HG03558 (cell line): ENCODE measurements around the gene KCND3.
"Not testable (repeated sequence)": the region's sequence is repeated elsewhere in the genome, so short reads cannot be mapped to it uniquely, and the experiment has no call there.

Experiments used
- ATAC-seq: cut with Tn5 transposase; IDR thresholded peaks from one replicate; pipeline ENCODE4 v1.9.1; 2021; ENCODE audit warnings: moderate number of reproducible peaks; ENCODE audit not compliant: unreplicated experiment; ENCODE audit errors: extremely low read depth

KCND3 gene

DNA sequence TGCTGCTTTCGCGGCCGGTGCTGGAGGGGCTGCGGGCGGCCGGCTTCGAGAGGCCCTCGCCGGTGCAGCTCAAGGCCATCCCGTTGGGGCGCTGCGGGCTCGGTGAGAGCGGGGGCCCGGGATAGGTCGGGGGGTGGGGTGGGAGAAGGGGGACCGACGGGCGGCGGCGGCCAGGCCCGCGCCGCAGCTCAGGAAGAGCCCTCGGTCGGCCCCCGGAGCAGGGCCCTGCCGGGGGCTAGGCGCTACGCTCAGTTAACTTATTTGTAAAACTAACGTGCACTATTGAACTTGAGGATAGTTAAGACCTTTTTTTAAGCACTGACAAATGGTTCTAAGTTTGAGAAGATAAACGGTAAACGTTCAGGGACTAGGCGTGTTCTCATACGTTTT is 233.3 kb downstream of the KCND3 start:
- no peak for ATAC-seq

DNA sequence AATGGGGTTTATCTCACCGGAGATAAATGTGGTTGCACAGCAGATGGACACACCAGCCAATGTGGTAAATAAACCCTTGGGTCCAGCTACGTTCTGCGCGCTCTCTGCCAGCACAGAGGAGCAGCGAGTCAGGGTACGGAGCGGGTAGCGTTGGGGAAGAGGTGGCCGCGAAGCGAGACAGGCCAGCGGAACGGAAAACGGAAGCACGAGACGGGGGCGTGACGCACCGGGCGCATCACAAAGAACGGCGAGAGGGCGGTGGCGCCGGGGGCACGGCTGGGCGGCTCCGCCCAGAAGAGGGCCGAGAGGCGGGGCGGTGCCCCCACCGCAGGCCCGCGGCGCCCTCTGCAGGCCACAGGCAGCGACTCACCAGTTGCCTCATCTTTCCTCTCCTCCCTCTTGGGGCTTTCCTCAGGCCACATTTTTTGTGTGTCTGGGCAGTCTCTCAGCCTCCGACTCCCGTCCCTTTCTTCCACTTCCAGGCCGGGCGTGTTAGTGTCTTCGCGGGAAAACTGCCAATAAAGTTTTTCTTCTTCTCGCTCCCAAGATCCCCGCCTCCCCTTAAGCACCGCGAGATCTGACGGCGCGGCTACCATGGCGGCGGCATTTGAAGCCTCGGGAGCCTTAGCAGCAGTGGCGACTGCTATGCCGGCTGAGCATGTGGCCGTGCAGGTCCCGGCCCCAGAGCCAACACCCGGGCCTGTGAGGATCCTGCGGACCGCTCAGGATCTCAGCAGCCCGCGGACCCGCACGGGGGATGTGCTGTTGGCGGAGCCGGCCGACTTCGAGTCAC is 233.9 kb downstream of the KCND3 start, which contains the start of gene DDX20:
Gene DDX20 (plus strand): TSS at position 571 of the 793 bp plus-strand sequence. CDS start 24 bp downstream, at position 595.
- ATAC-seq, result peak; percentile 77

DNA sequence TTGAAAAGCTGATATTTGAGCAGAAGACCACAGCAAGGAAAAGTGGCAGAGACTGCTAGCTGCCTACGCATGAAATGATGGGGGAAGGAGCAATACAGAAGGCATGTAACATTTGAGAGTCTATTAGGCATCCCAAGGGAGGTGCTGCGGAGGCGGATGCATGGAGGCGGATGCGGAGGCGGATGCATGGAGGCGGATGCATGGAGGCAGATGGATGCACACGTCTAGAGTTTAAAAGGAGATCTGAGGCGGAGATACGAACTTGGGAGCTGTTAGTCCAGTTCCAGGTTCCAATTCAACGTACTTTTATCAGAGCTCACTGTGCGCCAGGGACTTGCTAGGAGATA is 234.5 kb downstream of the KCND3 start:
- ATAC-seq, result no peak

DNA sequence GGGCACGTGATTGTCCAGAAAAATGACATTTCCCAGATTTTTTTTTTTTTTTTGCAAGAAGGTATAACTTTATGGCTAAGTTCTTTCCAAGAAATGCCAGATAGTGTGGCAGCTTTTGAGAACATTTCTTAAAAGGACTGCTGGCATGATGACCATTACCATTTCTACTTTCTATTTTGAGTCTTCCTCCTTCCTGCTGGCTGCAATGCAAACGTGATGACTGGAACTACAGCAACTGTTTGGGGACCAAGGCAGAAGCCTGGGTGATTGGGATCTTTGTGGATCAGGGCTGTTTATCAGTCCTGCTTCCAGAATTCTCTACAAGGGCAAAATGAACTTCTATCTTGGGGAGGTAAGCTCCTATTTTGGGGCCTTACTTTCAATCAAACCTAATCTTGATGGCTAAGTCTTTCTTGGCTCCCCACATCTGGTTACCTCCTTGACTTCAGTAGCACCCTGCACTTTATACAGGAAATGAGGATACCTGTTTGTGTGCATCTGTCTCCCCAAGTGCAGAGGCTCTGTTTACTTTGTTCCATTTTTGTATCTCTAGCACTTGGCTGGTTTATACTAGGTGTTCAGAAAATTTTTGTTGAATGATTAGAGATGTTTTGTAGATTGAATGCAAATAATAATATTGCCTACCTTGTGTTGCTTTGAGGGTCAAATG is 237.4 kb downstream of the KCND3 start:
- no peak for ATAC-seq

DNA sequence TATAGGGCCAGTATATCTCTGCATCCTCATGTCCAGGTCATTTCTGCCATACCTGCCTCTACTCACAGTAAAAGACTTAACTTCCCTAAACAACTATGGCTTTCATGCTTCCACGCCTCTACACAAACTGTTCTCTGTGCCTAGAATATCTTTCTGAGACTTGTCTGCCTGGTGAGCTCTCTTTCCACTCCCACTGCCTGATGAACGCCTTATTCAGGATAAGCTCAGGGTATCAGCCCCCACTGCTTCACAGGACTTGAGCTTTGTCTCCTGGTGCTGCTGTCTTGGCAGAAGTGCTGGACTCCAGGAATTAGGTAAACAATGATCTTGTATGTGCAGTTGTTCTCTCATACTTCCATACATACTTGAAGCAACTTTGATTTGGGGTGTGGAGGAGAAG is 238.6 kb downstream of the KCND3 start:
- no peak for ATAC-seq

DNA sequence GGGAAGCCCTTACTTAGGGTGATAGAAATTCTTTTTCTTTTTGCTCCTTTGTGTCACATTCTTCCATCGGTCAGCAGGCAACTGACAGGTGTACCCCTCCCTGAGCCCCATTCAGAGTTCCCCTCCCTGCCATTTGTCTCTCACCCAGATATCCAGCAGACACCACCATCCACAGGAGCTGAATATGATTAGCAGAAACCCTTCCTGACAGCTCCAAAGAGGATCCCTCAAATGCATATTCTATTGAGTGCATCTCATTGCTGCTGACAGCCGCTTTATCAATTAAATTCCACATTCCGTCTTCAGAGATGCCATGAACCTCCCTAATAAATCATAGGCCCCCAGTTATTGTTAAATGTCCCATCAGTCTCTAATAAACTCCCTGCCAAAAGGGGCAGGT is 239.8 kb downstream of the KCND3 start:
- no peak for ATAC-seq

DNA sequence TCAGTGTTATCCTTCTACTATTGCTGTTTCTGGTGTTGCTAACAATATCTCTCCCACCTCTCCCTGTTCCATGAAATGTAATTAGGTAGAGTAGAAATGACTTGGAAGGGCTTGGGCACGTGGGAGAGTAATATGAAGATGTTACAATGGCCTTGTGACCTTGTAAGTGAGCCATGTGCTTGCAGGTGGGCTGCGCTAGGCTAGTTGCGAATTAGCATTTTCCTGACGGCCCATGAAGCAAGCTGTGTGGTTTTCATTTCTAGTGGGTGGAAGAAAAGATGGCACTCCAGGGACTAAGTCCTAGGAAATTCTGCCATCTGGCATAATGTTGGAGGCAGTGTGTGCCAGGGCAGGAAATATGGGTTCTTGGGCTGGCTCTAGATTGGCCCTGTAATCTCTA is 241.5 kb downstream of the KCND3 start:
- no peak for ATAC-seq

DNA sequence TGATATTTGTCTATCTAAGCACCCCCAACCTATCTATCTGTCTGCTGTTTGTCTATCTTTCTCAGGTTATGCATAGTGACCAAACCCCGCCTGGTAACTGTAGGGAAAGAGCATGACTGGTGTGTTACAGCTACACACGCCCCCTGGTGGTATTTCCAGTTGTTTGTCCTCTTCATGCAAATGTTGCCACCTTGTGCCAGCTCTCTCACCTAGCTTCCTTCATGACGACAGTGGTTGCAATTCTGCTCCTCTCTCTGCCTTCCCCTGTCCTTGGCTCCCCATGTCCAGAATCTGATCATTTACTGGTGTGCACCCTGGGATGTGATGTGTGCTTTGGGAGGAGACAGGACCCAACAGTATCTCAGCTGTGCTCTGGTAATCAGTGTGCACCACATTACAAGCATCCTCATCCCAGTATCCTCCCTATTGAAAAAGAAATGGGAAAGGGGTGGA is 242.2 kb downstream of the KCND3 start:
- no peak for ATAC-seq

DNA sequence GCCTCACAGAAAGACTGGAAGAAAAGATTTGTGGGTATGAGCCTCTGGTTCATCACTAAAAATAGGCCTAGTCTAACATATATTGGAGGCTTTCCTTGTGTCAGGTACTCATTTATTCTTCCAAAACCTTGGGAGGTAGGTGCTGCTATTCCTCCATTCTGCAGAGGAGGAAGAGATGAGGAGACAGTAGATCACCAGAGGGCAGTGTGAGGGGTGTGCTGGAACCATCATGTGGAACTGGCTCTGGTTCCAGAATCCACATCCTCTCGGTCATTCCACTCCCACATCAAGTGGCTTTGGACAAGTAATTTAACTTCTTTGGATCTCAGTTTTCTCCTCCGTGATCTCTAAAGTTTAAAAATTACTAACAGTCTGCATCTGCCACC is 242.9 kb downstream of the KCND3 start:
- no peak for ATAC-seq

DNA sequence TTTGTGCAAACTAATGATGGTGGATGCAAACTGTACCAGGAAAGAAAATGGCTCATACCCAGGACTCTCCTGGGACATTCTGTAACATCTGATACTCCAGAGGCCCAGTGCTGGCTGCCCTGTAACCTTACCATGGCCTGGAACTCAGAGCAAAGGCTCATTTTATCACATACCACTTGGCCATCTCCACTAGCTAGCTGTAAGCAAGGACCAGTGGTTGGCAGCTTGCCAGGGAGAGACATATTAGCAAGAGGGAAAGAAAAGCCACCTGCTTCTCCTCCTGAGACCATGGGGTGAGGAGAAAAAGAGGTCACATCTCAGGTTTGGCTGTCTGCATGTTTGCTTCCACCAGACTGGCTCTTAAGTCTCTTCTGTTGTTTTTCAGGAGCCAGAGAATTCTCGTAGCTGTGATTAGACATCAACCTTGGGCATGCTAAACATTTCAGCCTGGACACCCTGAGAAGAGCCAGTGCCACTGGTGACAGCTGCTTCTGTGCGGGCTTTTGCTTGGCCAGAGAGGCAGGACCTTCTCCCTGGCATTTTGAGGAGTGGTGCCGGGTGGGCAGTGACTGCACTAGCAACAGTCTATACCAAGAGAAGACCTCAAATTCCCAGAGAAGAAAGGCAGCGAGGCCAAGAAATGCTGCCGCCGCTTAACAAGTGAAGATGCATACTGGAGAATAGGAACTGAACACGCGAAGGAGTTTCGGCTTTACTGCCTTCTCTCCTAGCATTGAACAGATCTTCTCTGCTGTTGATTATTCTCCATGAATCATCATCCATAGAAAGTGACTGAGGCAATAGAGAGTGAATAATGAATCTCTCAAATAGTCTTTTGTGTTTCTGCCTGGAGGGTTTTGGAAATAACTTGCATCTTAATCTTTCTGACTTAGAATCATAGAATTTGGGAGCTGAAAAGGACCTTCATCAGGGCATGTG is 243.5 kb downstream of the KCND3 start:
- ATAC-seq, result no peak

DNA sequence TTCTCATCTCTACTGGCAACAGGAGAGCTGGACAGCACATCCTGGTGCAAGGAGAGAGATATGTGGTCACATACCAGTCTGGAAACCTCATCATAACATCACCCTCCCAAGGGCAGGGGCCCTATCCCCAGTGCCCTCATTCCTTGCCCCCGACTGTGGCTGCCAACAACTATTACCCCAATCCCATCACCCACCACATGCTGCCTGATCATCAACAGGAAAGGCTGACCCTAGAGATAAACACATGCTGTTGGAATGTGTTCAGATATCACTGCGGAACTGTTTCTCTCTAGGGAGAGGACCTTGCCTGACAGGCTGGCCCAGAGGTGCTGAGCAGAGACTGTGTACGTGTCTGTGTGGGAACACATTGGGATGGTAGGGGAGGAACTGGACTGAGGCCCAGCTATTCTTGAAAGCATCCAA is 245.8 kb downstream of the KCND3 start:
- no peak for ATAC-seq

DNA sequence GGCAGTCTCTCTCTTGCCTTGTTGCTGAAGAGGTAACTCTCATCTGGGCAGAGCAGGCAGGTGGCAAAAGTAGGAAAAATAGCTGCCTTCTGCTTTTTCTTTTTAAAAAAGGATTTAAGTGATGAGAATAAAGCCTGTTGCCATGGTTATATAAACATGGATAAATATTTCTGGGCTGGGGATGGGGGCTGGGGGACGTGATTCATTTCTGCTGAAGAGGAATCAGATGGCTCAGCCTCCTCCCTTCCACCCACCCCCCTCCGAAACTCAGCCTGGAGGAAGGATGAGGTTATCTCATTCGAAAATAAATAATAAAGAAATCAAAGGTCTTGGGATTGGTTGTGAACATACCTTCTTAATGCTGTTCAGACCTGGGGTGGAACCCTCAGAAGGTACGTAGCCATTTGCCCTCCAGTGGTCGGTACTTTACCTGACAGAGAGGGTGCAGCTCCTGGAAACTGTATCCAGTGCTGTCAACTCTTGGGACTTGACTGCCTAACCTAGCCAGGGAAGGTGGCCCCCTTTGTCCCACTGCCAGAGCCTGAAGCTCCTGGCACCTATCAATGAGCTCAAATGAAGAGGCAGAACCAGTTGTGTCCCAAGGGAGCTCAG is 246.4 kb downstream of the KCND3 start:
- ATAC-seq, result no peak

DNA sequence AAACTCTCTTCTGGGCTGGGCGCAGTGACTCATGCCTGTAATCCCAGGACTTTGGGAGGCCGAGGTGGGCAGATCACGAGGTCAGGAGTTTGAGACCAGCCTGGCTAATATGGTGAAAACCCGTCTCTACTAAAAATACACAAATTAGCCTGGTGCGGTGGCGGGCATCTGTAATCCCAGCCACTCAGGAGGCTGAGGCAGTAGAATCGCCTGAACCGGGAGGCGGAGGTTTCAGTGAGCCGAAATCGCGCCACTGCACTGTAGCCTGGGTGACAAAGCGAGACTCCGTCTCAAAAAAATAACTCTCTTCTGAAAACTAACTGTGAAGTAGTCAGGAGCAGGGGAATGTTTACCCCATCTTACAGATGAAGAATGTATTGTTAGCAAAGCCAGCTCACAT is 247.2 kb downstream of the KCND3 start:
- not testable (repeated sequence) for ATAC-seq

DNA sequence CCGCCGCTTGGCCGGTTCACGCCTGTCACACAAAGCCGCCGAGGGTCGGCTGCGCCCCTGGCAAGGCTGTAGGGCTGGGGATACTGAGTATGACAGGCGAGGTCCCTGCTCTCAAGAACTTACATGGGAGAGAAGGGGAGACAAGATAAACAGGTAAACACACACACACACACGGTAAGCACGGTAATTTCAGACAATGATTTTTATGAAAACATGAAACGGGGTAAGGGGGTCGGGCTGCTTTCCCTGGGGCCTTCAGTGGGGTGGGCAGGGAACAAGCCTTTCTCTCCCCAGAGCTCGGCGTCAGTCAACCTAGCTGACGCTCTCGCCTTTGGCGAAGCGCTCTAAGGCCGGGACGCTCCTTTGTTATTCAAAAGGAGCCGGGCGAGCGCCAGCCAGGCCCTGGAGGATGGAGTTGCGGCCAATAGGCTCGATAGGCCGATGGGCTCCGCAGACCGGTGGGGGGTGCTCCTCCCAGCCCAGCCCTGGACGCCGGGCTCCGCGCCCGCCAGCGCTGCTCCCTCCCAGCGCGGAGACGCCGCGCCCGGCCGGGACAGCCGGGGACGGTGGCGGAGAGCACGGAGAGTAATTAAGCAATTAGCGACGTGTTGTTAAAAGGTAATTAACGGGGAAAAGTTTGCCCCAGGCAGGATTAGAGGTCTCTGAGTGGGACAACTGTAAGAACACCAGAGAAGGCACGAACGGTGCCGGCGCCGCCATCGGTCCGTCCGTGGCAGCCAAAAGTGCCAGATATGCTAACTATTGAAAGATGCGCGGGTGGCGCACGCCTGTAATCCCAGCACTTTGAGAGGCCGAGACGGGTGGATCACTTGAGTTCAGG is 249.3 kb downstream of the KCND3 start:
- ATAC-seq, result no peak

DNA sequence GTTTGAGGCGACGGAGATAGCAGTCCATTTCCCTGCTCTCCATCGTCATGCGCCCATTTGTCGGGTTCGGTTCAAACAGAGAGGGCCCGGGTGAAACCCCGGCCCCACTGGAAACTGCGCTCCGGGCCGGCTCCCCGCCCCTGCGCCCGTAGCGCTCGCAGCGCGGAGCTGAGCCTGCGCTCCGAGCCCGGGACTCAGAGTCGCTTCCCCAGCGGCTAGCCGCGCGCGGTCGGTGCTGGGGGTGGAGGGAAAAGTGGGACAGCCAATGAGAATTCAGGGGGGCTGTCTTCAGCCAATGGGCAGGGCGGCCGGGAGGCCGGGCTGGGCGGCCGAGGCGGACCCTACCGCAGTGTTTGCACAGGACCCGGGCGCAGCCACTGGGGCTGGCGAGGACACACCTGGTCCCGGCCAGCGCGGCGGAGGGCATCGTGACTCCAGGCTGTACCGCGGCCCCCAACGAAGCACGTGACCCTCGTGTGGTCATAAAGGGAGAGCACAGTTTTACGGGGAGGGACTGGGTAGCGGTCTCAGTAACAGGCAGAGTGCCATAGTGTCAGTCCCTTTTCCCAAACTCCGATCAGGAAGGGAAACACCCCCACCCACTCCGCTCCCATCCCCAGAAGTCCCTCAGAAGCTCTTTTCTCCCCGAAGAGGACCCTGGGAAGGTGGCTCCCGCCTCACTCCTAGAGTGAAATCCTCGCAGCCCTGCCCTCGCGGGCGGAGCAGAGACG is 250.1 kb downstream of the KCND3 start, which contains the start of gene INKA2:
Gene INKA2 (minus strand): TSS at position 202 of the 731 bp plus-strand sequence. CDS start 153 bp downstream, at position 49.
- ATAC-seq, result peak; percentile 63

DNA sequence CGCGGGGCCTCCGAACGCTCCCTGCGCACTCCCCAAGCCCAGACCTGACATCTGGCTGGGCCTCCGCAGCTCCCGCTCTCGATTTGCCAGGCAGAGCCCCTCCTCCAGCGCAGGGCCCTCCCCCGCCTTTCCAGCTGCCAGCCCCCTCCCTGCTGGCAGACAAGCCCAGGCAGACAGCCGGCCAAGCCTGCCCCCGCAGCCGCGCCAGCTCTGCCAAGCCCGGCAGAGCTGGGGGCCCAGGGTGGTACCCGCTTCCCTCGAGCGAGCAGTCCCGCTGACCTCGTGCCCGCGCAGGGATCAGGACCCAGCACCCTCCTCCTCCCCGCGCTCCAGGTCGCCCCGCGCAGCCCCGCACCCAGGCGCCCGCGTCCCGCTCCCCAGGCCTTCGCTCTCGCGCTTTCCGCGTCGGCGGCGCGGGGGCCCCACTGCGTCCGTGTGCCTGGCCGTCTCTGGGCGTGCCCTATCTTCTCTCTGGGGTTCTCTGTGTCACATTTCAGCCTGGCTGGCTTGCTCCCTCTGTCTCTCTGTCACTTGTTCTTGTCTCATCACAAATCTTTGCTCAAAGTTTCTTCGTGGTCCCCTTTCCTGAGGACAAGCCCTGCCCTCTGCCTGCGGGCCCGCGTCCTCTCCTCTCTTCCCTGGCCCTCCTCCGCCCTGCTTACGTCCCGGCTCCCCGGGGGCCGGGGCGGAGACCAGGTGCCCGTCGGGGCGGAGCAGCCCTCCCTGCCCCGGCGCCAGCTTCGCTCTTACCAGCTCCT is 250.9 kb downstream of the KCND3 start:
- ATAC-seq, result peak; percentile 18

DNA sequence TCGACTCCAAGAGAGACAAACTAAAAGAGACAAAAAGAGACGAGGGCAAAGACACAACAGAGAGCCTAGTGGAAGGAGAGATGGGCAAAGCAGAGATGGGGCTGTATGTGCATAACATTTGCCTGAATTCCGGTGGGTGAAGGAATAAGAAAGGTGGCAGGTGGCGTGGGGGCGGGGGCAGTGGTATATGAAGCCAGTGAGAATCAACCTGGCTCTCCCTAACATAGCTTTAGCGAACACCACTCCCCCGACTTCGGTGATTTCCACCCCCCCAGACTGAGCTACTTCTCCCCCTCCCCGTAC is 251.4 kb downstream of the KCND3 start:
- ATAC-seq, result no peak
